HG03159 (cell line): ENCODE results near the gene PLCXD1.

Experiments used
- ATAC-seq: cut with Tn5 transposase; IDR thresholded peaks from one replicate; pipeline ENCODE4 v1.9.1; 2021; ENCODE audit warnings: mild to moderate bottlenecking, moderate library complexity; ENCODE audit not compliant: unreplicated experiment

Gene PLCXD1

GRCh38 chrX:332916-333610 is 51.9 kb downstream of the PLCXD1 start:
- no peak for ATAC-seq

GRCh38 chrX:333611-334311 is 52.6 kb downstream of the PLCXD1 start:
- no peak for ATAC-seq

DNA sequence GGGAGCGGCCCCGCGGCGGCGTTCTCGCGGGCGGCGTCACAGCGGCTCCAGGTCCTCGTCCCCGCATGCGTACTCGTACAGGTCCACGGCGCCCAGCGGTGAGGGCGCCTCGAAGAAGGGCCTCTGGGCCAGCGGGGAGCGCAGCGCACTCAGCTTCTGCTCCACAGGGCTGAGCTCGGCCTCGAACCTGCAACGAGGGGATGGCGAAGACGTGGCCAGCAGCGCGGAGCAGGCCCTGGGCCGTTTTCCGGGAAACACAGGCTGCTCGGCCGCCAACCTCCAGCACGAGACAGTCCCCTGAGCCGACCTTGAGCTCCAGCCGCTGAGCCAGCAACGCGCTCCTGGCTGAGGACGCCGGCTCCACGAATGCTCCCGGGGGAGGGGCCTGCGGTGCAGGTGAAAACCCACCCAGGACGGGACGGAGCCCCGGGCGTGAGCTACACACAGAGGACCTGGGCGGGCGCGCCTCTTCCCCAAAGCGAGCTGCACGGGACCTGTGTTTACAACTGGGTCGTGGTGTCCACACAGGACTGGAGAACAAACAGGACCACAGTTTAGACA is 53.2 kb downstream of the PLCXD1 start:
- no peak for ATAC-seq

- ATAC-seq, result no peak
Measured at GRCh38 chrX:334971-335757, 54.0 kb downstream of the PLCXD1 start.

DNA sequence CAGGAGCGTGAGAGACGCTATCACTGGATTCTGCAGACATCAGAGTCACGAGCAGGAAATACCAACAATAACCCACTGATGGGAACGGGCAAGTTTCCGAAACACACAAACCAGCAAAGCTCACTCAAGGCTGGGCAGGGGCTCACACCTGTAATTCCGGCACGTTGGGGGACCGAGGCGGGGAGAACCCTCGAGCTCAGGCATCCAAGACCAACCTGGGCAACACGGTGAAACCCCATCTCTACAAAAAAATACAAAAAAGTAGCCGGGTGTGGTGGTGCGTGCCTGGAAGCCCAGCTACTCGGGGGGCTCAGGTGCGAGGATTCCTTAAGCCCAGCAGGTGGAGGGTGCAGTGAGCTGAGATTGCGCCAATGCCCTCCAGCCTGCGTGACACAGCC is 54.6 kb downstream of the PLCXD1 start:
- no peak for ATAC-seq

- no peak for ATAC-seq
Measured at GRCh38 chrX:336227-336626, 55.0 kb downstream of the PLCXD1 start.

DNA sequence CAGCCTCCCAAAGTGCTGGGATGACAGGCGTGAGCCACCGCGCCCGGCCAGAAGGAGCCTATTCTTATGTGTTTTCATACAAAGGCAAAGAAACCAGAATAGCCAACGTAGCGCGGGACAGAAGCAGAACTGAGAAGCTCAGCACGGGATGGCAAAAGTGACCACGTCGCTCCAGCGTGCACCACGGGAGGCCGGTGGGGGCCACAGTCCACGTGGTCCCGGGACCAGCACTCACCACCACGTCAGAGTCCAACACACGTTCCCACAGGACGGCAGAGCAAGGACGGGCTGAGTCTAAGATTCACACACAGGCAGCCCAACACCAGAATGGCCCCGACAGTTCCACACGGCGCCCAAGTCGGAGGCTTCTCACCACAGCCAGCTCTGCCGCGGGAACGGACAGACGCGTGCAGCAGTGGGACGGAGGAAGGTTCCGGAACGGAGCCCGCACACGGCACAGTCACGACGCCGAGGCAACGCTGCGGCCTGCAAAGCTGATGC is 56.2 kb downstream of the PLCXD1 start:
- ATAC-seq, result no peak

DNA sequence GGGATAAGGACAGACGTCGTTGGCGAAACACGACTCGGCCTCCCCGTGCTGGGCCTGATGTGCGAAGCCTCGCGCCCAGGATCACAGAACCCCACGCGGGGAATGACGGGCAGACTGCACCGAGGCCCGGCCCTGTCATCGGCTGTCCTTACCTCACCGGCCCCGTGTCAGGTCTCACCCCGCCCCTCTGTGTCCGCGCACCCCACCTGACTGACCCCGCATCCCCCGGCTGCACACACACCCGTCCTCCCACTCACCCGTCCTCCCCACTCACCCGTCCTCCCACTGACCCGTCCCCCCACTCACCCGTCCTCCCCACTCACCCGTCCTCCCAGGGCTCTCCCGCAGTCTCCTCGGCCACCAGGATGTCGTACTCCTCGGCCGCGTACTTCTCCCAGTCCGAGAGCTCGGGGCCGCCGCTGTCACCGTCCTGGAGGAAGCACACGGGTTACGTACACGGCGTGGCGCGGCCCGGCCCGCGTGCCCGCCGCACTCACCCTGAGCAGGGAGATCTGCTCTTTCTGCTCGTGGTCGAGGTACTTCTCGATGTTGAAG is 57.2 kb downstream of the PLCXD1 start:
- no peak for ATAC-seq

GRCh38 chrX:338836-339400 is 57.7 kb downstream of the PLCXD1 start:
- ATAC-seq, result no peak

- ATAC-seq, result no peak
Measured at GRCh38 chrX:340121-340520, 58.9 kb downstream of the PLCXD1 start.

DNA sequence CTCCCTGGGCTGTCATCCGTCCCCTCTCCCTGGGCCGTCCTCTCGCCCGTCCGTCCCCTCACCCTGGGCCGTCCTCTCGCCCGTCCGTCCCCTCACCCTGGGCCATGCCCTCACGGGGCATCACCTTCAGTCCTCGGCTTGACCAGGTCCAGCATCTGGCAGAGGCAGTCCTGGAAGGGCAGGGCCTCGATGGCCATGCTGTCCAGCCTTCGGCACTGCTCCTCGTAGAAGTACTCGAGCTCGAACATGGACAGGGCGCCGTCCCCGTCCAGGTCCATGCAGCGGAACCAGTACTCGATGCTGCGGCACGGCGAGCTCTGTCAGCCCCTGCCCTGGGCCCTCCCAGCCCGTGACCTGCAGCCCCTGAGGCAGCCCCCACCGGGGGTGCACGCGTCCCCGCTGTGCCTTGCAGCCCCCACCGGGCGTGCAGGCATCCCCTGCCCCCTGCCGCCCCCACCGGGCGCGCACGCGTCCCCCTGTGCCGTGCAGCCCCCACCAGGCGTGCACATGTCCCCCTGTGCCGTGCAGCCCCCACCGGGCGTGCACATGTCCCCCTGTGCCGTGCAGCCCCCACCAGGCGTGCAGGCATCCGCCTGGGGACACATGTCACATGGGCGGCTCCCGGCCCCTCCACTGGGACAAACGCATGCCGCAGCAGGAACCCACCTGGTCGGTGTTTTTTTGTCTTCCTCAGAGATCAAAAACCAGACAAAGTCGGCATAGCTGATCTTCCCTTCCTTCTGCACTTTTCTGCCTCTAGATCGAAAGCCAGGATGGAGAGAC is 59.7 kb downstream of the PLCXD1 start:
- ATAC-seq, result no peak

GRCh38 chrX:341541-342101 is 60.4 kb downstream of the PLCXD1 start:
- no peak for ATAC-seq

GRCh38 chrX:344371-344901 is 63.3 kb downstream of the PLCXD1 start:
- ATAC-seq, result no peak

DNA sequence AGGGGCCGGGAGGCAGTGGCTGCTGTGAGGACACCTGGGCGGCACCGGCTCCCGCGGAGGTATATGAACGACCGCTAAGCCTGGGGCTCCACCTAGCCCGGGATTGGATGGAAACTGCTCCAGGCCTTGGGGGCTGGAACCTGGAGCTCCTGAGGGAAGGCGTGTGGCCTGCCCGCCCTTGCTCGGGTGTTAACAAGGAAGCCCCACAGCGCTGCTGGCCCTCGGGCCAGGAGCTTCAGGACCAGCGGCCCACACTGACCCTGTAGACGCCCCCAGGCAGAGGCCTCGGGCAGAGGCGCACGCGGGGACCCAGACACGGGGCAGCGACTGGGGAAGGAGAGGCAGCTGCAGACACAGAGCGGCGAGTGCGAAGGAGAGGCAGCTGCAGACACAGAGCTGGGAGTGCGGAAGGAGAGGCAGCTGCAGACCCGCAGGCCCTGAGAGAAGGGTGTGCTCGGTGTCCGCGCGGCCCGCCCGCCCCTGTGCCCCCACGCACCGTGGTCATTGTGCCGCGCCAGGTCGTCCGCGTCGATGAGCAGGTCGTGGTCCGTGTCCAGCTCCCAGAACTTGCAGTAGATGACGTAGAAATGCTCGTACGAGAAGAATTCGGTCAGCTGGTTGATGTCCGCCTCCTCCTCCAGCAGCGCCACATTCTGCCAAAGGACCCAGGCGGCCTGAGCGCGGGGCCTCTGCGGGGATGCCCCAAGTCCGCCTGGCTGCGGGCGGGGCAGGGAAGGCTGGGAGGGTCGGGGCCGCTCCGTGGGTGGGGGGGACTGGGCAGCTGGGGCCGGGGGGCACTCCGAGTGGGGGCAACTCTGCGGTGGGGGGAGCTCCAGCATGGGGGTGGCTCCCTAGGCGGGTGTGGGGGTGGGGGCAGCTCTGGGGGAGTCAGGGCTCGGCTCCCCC is 64.1 kb downstream of the PLCXD1 start:
- ATAC-seq, result no peak

GRCh38 chrX:346034-346813 is 65.0 kb downstream of the PLCXD1 start:
- ATAC-seq, result no peak

DNA sequence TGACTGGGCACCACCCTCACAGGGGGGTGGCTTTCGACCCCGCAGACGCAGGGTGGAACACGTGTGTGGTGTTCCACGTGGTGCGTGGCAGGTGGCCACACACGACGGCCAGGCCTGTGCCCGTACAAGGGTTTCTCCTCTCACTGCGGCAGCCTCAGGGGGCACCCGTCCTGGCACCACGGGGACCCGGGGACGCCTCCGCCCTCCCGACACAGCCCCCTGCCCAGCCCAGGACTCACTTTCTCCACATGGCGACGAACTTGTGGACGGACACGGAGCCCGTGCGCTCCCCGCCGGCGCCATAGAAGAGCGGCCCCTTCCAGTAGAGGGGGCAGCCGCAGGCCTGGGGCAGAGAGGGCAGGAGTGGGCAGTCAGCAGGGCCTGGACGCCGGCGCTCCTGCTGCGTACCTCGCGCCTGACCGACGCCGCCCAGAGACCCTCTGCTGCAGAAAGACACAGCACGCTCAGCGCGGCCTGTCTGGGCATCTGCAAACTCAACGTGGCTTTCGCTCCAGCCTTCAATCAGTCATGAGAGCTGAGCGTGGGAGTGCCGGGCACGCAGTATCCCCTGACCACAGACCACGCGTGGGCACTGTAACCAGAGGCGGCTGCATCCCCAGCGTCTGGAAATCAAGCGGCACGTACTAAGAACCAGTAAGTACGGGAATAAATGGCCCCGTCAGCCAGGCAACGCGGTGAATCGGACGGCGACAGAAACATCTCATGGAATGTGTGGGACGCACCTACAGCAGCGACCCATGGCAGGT is 66.4 kb downstream of the PLCXD1 start:
- no peak for ATAC-seq
